Measurements from ENCODE around the gene CPXCR1.
"Not testable (repeated sequence)": the region's sequence is repeated elsewhere in the genome, so short reads cannot be mapped to it uniquely, and the experiment has no call there.

CPXCR1 gene

DNA sequence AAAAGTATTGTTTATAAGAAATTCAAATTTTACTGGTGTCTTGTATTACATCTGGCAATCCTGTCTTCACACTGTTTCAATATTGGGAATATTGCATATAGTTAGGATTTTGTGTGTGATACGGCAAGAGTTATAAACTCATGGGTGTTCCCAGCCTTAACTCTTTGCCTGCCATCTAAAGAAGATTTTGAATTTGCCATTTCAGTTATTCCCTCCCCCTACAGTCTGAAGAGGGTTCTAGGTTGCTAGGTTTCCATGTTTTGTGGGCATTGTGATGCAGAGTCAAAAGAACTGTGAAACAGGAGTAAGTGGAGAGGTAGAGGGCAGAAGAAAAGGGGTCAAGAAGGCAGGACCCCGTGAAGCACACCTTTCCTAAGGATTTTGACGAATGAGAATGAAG, at the start of gene CPXCR1:
Gene CPXCR1, plus strand, starts transcription at position 301 of the 400 bp plus-strand sequence. CDS start 6,190 bp downstream, outside the sequence.
- DNase-seq: no peak

- no peak for DNase-seq
These were observed 11.2 kb upstream of the CPXCR1 start for GRCh38 chrX:88735835-88736234.

DNA sequence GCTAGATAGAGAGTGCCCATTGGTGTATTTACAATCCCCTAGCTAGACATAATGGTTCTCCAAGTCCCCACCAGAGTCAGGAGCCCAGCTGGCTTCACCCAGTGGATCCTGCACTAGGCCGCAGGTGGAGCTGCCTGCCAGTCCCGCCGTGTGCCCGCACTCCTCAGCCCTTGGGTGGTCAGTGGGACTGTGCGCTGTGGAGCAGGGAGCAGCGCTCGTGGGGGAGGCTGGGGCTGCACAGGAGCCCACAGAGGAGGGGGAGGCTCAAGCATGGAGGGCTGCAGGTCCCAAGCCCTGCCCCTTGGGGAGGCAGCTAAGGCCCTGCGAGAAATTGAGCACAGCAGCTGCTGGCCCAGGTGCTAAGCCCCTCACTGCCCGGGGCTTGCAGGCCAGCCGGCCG, 810 bp upstream of the CPXCR1 start:
- DNase-seq: not testable (repeated sequence)

- DNase-seq: not testable (repeated sequence)
These were observed 5.3 kb downstream of the CPXCR1 start for GRCh38 chrX:88752339-88752738.

DNA sequence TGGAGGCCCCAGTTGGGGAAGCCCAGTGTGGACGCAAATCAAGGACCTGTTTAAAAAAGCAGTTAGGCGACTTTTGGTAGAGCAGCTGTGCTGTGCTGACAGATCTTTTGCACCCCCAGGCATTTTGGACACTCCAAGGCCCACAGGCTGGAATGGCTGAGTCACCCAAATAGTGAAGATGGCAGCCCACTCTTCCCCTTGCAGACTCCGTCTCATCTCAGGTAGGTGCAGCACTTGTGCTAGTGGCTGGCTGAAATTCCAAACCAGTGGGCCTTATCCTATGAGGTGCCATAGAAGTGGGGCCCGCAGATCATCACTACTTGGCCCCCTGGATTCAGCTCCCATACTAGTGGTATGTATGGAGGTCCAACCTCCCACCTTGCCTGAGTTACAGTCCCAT, 42.8 kb downstream of the CPXCR1 start:
- DNase-seq: no peak
